Peyer's patch (tissue), 4 donors: ENCODE data around the gene LRRC8E. TPM values are rescaled to one million over a fixed set of nuclear protein-coding genes. Genes with fewer than 3 reads are reported as not detected.

ENCODE experiments used
- DNase-seq, 3 donors: peaks; one replicate each; pipeline ENCODE4 v3.0.0-alpha.2; 2017 to 2019
- H3K27ac ChIP-seq, 4 donors: fragments of 200-600 bp; sonication (generic); one replicate each; pipeline ENCODE4 v1.5.1; 2016 to 2019
- H3K27me3 ChIP-seq, 2 donors: fragments of 200-600 bp; sonication (generic); one replicate each; pipeline ENCODE4 v1.5.1; 2019
- H3K36me3 ChIP-seq, 3 donors: fragments of 200-600 bp; sonication (generic); one replicate each; pipeline ENCODE4 v1.5.1; 2016 to 2019
- H3K4me1 ChIP-seq, 4 donors: fragments of 200-600 bp; sonication (generic); one replicate each; pipeline ENCODE4 v1.5.1; 2016 to 2019
- H3K4me3 ChIP-seq, 4 donors: fragments of 200-600 bp; sonication (generic); 1 replicate in 3 of 4; 2 replicates in 1 of 4; pipeline ENCODE4 v1.5.1; 2016 to 2019; ENCODE audit warnings: mild to moderate bottlenecking in 1 of 4
- H3K9me3 ChIP-seq, 4 donors: fragments of 200-600 bp; sonication (generic); one replicate each; pipeline ENCODE4 v1.5.1; 2016 to 2019; ENCODE audit warnings: mild to moderate bottlenecking in 1 of 4
- CTCF ChIP-seq, 6 experiments: fragments of 450-650 bp in 4 of 6; fragments of 200-600 bp in 2 of 6; sonication (generic) in 1 of 6; IDR thresholded peaks; one replicate each; pipeline ENCODE4 v1.5.1; 2017 to 2019; ENCODE audit warnings: antibody characterized with exemption in 6 of 6, mild to moderate bottlenecking in 3 of 6, moderate library complexity in 1 of 6
- POLR2A ChIP-seq, 2 donors: fragments of 450-650 bp; IDR thresholded peaks; one replicate each; pipeline ENCODE4 v1.5.1; 2017; ENCODE audit warnings: antibody characterized with exemption in 2 of 2, mild to moderate bottlenecking in 2 of 2, moderate library complexity in 2 of 2
- total RNA-seq, 4 donors: library from RNA; depleted of rRNA; stranded (reverse); fragments of >200 nt; gene quantifications; one replicate each; pipeline ENCODE4 v1.1.0, GENCODE V29; 2016

The LRRC8E gene
- total RNA-seq, 4 donors from 2014 or later = 0.57 to 0.88 (median 0.80) TPM; not detected in 1

GRCh38 chr19:7894612-7895309, 6.5 kb downstream of the LRRC8E start:
- no peak overlapping the region for H3K4me3 ChIP-seq
- no peaks in the 10 kb centered on the region for H3K27me3 ChIP-seq
- TF ChIP-seq POLR2A (IDR thresholded peaks at IDR 0.05) (no peak), CTCF (IDR thresholded peaks at IDR 0.05) (no peak)
- peak in 1 of 3 donors; percentile 51 for DNase-seq
- H3K36me3 ChIP-seq = no peaks in the 10 kb centered on the region
- no peak overlapping the region for H3K27ac ChIP-seq
- H3K4me1 ChIP-seq = peaks cover 0 to 5% (median 0%) of the 10 kb centered on the region in 4 donors
- H3K9me3 ChIP-seq = no peaks in the 10 kb centered on the region

GRCh38 chr19:7895565-7895964, 7.3 kb downstream of the LRRC8E start:
- Histone ChIP-seq H3K9me3 (no peaks in the 10 kb centered on the region), H3K4me3 (no peak overlapping the region), H3K27me3 (no peaks in the 10 kb centered on the region), H3K4me1 (peaks cover 0 to 5% (median 0%) of the 10 kb centered on the region in 4 donors), H3K36me3 (no peaks in the 10 kb centered on the region), H3K27ac (no peak overlapping the region)
- TF ChIP-seq POLR2A (IDR thresholded peaks at IDR 0.05) (no peak), CTCF (IDR thresholded peaks at IDR 0.05) (no peak)
- DNase-seq = peak in 1 of 3 donors; percentile 40

- Histone ChIP-seq H3K4me1 (peaks cover 0 to 6% (median 0%) of the 10 kb centered on the region in 4 donors), H3K27ac (peak overlapping the region in 1 of 4 donors; percentile 19), H3K27me3 (no peaks in the 10 kb centered on the region), H3K36me3 (no peaks in the 10 kb centered on the region), H3K9me3 (no peaks in the 10 kb centered on the region), H3K4me3 (no peak overlapping the region)
- no peak for TF ChIP-seq POLR2A (IDR thresholded peaks at IDR 0.05)
- DNase-seq = no peak
These were observed 9.0 kb downstream of the LRRC8E start for GRCh38 chr19:7897292-7897691.

GRCh38 chr19:7898967-7899366, 10.7 kb downstream of the LRRC8E start:
- no peaks in the 10 kb centered on the region for H3K27me3 ChIP-seq
- no peaks in the 10 kb centered on the region for H3K9me3 ChIP-seq
- no peak for TF ChIP-seq POLR2A (IDR thresholded peaks at IDR 0.05)
- TF ChIP-seq CTCF (IDR thresholded peaks at IDR 0.05) = no peak
- DNase-seq = peak in 1 of 3 donors; percentile 32
- no peak overlapping the region for H3K27ac ChIP-seq
- no peaks in the 10 kb centered on the region for H3K36me3 ChIP-seq
- H3K4me3 ChIP-seq = no peak overlapping the region
- peaks cover 0 to 14% (median 5%) of the 10 kb centered on the region in 4 donors for H3K4me1 ChIP-seq

- Histone ChIP-seq H3K36me3 (no peaks in the 10 kb centered on the region), H3K4me1 (peaks cover 3 to 17% (median 11%) of the 10 kb centered on the region in 4 donors), H3K9me3 (no peaks in the 10 kb centered on the region), H3K27ac (no peak overlapping the region), H3K4me3 (no peak overlapping the region), H3K27me3 (no peaks in the 10 kb centered on the region)
- DNase-seq = peak in 1 of 3 donors; percentile 43
- TF ChIP-seq POLR2A (IDR thresholded peaks at IDR 0.05) = no peak
- TF ChIP-seq CTCF (IDR thresholded peaks at IDR 0.05) = no peak
These were observed 11.6 kb downstream of the LRRC8E start for GRCh38 chr19:7899751-7900378.

GRCh38 chr19:7900401-7900870, 12.1 kb downstream of the LRRC8E start:
- no peaks in the 10 kb centered on the region for H3K27me3 ChIP-seq
- no peak for TF ChIP-seq CTCF (IDR thresholded peaks at IDR 0.05)
- no peak for TF ChIP-seq POLR2A (IDR thresholded peaks at IDR 0.05)
- peaks cover 0 to 1% (median 0%) of the 10 kb centered on the region in 3 donors for H3K36me3 ChIP-seq
- H3K27ac ChIP-seq = no peak overlapping the region
- no peaks in the 10 kb centered on the region for H3K9me3 ChIP-seq
- peak in 1 of 3 donors; percentile 36 for DNase-seq
- peaks cover 3 to 21% (median 15%) of the 10 kb centered on the region in 4 donors for H3K4me1 ChIP-seq
- no peak overlapping the region for H3K4me3 ChIP-seq
